Testis (tissue), 2 donors: ENCODE results near the gene BNC2.

Source experiments
- POLR2A ChIP-seq: fragments of 450-650 bp; IDR thresholded peaks from one replicate; pipeline ENCODE4 v1.6.1; 2017; ENCODE audit warnings: antibody characterized with exemption, mild to moderate bottlenecking, moderate library complexity
- TF ChIP-seq, protein P1 (sequence below), 3 experiments: fragments of 450-650 bp in 2 of 3; fragments of 200-600 bp in 1 of 3; sonication (generic) in 1 of 3; IDR thresholded peaks; one replicate each; pipeline ENCODE4 v1.5.1; 2016 to 2019; ENCODE audit warnings: antibody characterized with exemption in 3 of 3, mild to moderate bottlenecking in 2 of 3, moderate library complexity in 1 of 3

DNA sequence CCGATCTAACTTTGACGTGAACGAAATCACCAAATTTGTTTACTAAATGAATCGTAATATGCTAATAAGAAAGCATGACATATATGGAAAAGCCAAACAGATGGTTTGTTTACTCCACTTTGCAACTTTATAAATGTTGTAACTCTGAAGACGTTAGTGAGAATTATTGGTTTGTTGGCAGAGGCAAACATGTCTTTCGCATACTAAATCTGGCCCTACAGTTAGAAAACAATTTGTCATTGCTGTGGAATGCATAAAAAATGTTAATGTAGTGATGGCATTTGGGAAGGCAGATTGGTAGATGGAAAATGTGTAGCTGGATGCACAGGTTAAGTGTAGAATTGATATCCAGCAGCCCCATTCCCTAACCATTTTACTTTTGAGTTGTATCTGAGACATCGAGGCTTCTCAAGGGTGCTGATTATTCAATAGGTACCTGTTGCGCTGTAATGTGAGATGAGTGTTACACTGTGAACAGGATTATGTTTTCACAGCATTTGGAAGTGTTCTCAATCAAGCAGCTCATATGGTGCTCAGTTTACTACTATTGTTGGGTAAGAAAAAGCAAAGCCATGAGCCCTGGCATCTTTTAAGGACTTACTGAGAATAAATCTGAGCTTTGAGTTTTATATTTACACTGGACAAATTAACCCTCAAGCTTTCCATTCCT lies 444.8 kb downstream of the BNC2 start:
- no peak for TF ChIP-seq POLR2A
- TF ChIP-seq, protein P1, sequence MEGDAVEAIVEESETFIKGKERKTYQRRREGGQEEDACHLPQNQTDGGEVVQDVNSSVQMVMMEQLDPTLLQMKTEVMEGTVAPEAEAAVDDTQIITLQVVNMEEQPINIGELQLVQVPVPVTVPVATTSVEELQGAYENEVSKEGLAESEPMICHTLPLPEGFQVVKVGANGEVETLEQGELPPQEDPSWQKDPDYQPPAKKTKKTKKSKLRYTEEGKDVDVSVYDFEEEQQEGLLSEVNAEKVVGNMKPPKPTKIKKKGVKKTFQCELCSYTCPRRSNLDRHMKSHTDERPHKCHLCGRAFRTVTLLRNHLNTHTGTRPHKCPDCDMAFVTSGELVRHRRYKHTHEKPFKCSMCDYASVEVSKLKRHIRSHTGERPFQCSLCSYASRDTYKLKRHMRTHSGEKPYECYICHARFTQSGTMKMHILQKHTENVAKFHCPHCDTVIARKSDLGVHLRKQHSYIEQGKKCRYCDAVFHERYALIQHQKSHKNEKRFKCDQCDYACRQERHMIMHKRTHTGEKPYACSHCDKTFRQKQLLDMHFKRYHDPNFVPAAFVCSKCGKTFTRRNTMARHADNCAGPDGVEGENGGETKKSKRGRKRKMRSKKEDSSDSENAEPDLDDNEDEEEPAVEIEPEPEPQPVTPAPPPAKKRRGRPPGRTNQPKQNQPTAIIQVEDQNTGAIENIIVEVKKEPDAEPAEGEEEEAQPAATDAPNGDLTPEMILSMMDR (IDR thresholded peaks at IDR 0.05) = no peak
